GM12874 (cell line): ENCODE data around the gene BARHL2.

Experiments
- TF ChIP-seq, protein P1 (sequence below): IDR thresholded peaks from 2 replicates; pipeline ENCODE4 v1.5.1; 2011; ENCODE audit warnings: low read depth, mild to moderate bottlenecking, control low read depth, low read length, moderate library complexity; ENCODE audit not compliant: insufficient read depth

Gene BARHL2

DNA sequence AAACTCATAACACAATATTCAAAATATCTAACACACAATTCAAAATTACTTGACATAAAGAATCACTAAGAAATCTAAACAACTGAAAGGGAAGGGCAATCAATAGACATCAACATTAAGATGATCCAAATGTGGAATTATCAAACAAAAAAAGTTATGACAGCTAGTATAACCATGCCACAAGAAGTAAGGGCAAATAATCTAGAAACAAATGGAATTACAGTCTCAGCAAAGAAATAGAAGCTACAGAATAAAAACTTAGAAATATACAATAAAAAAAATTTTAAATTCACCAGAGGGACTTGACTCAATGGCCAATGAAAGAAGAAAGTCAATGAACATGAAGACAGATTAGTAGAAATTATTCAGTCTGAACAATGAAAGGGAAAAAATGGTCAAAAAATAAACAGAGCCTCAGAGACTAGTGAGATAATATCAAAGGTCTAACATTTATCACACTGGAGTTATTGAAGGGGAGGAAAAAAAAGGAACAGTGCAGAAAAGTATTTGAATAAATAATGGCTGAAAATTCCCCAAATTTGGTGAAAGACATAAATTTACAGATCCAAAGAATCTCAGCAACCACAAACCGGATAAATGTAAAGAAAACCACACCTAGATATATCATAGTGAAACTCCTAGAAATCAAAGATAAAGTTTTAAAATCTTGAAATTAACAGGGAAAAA is 41.8 kb downstream of the BARHL2 start:
- TF ChIP-seq, protein P1, sequence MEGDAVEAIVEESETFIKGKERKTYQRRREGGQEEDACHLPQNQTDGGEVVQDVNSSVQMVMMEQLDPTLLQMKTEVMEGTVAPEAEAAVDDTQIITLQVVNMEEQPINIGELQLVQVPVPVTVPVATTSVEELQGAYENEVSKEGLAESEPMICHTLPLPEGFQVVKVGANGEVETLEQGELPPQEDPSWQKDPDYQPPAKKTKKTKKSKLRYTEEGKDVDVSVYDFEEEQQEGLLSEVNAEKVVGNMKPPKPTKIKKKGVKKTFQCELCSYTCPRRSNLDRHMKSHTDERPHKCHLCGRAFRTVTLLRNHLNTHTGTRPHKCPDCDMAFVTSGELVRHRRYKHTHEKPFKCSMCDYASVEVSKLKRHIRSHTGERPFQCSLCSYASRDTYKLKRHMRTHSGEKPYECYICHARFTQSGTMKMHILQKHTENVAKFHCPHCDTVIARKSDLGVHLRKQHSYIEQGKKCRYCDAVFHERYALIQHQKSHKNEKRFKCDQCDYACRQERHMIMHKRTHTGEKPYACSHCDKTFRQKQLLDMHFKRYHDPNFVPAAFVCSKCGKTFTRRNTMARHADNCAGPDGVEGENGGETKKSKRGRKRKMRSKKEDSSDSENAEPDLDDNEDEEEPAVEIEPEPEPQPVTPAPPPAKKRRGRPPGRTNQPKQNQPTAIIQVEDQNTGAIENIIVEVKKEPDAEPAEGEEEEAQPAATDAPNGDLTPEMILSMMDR = no peak

DNA sequence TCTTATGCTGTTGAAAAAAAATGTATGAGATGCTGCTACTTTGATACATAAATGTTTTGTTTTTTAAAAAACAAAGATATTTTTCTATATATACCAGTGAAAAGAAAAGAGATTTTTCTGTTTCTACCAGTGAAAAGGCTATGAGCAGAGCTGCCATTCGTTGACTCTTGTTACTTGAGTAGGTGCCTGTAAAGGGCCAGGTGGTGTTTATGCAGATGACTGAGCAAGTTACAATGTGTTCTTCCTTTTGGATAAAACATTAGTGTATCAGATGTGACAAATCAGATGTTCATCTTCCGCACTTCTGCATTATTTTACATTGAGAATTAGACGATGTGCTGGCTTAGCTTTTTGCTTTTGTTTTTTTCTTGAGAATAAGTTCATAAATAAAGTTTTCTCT is 45.4 kb downstream of the BARHL2 start:
- TF ChIP-seq, protein P1 = no peak

GRCh38 chr1:90671251-90671650 is 45.9 kb downstream of the BARHL2 start:
- TF ChIP-seq, protein P1 = no peak
